Epithelial cell of esophagus (primary cell): ENCODE measurements around the gene ZDHHC5.

Experiments used
- DNase-seq: peaks from one replicate; pipeline ENCODE4 v3.0.0; 2010; ENCODE audit warnings: low read depth
- H3K4me3 ChIP-seq: 2 replicates; pipeline ENCODE4 v1.5.1; 2011; ENCODE audit warnings: mild to moderate bottlenecking, low read length, control low read depth
- TF ChIP-seq, protein P1 (sequence below): IDR thresholded peaks from 2 replicates; pipeline ENCODE4 v1.5.1; 2011; ENCODE audit warnings: low read depth, mild to moderate bottlenecking, low read length, control low read depth, inconsistent platforms; ENCODE audit not compliant: insufficient read depth; ENCODE audit errors: missing control alignments

The ZDHHC5 gene

DNA sequence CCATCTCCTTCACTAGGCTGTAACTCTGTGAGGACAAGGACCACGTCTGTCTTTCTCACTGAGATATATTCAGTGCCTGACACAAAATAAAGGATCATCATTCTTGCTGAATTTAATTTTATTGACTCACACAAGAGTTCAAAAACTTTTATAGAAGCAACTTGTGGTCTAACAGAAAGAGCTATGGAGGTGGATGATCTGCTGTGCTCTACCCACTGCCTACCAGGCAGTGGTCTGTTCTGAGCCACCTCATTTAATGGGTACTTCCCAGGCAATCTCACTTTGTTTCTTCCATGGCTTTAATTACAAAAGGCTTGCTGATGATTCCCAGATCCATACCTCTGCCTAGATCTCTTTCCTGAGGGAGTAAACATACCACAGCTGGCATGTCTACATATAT, 79.0 kb downstream of the ZDHHC5 start:
- TF ChIP-seq, protein P1, sequence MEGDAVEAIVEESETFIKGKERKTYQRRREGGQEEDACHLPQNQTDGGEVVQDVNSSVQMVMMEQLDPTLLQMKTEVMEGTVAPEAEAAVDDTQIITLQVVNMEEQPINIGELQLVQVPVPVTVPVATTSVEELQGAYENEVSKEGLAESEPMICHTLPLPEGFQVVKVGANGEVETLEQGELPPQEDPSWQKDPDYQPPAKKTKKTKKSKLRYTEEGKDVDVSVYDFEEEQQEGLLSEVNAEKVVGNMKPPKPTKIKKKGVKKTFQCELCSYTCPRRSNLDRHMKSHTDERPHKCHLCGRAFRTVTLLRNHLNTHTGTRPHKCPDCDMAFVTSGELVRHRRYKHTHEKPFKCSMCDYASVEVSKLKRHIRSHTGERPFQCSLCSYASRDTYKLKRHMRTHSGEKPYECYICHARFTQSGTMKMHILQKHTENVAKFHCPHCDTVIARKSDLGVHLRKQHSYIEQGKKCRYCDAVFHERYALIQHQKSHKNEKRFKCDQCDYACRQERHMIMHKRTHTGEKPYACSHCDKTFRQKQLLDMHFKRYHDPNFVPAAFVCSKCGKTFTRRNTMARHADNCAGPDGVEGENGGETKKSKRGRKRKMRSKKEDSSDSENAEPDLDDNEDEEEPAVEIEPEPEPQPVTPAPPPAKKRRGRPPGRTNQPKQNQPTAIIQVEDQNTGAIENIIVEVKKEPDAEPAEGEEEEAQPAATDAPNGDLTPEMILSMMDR = no peak
- DNase-seq = no peak
- no peak overlapping the region for H3K4me3 ChIP-seq
